ENCODE results near the gene CD163.

GRCh38 chr12:7479771-7480170 is 23.8 kb downstream of the CD163 start:
- TF ChIP-seq, protein P1, sequence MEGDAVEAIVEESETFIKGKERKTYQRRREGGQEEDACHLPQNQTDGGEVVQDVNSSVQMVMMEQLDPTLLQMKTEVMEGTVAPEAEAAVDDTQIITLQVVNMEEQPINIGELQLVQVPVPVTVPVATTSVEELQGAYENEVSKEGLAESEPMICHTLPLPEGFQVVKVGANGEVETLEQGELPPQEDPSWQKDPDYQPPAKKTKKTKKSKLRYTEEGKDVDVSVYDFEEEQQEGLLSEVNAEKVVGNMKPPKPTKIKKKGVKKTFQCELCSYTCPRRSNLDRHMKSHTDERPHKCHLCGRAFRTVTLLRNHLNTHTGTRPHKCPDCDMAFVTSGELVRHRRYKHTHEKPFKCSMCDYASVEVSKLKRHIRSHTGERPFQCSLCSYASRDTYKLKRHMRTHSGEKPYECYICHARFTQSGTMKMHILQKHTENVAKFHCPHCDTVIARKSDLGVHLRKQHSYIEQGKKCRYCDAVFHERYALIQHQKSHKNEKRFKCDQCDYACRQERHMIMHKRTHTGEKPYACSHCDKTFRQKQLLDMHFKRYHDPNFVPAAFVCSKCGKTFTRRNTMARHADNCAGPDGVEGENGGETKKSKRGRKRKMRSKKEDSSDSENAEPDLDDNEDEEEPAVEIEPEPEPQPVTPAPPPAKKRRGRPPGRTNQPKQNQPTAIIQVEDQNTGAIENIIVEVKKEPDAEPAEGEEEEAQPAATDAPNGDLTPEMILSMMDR (IDR thresholded peaks at IDR 0.05): no peak
- TF ChIP-seq POLR2A (IDR thresholded peaks at IDR 0.05) (no peak), EP300 (IDR thresholded peaks at IDR 0.05) (no peak)

All from tibial nerve (tissue), 4 donors.